Erythroblast (primary cell): ENCODE data around the gene SMS.

ENCODE experiments used
- GATA1 ChIP-seq: IDR thresholded peaks from 2 replicates; pipeline ENCODE4 v1.6.1; 2011; ENCODE audit warnings: low read depth, mild to moderate bottlenecking, control low read depth, low read length, moderate library complexity
- POLR2A ChIP-seq: IDR thresholded peaks from 2 replicates; pipeline ENCODE4 v1.6.1; 2011; ENCODE audit warnings: mild to moderate bottlenecking, low read length

GRCh38 chrX:22035236-22035635 lies 94.7 kb downstream of the SMS start:
- TF ChIP-seq POLR2A (no peak), GATA1 (no peak)
